NCI-H128 (cell line): Measurements from ENCODE around the gene INPPL1.

ENCODE experiments used
- DNase-seq: peaks from one replicate; lab custom pipeline; 2025; ENCODE audit not compliant: unreplicated experiment; lab: John Stamatoyannopoulos, UW

The INPPL1 gene

DNA sequence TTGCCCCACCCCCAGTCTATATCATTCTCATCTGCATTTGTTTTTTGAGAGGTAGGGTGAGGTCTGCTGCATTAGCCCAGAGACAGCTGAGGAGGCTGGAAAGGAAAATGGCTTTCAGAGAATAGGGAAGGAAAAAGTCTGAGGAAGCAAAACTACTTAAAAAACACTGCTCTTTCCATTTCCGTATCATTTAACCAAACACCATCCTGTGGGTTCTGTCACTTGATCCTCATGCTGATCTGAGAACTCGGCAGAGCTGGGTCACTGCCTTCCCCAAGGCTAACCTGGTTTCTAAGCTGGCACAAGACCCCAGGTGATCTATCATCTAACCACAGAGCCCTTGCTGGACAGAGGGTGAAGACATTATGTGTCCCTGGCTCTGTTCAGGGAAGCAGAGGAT is 6.7 kb upstream of the INPPL1 start:
- no peak for DNase-seq

DNA sequence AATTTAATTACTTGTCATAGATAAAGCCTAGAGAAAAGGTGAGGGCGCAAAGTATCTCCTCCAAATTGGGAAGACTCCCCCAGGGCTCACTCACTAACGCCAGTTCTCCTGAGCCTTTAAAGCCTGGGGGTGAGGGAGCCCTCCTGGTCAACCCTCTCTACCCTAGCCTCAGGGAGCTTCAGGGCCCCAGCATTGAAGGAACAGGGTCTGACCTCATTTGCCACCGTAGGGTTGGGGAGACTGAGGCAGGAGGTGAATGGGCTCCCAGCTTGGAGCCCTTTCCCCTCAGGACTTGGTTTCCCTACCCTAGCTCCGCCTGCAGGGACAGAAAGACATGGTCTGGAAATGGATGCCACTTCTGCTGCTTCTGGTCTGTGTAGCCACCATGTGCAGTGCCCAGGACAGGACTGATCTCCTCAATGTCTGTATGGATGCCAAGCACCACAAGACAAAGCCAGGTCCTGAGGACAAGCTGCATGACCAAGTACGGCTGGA is 6.3 kb upstream of the INPPL1 start:
- DNase-seq, result no peak

DNA sequence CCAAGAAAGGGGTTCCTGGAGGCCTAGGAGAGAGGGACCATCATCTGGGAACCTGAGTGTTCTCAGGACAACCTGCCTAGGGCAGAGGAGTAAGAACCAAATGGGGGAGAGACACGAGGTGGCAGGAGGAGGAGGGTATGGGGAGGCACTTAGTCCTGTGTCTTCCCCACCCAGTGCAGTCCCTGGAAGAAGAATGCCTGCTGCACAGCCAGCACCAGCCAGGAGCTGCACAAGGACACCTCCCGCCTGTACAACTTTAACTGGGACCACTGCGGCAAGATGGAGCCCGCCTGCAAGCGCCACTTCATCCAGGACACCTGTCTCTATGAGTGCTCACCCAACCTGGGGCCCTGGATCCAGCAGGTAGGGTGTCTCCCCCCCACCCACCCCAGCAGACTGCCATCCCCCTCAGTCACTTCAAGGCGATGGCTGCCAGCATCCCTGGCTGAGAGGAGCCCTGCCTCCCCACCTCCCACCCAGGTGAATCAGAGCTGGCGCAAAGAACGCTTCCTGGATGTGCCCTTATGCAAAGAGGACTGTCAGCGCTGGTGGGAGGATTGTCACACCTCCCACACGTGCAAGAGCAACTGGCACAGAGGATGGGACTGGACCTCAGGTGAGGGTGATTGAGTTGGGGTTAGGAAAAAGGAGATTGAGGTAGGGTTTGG is 3.7 kb upstream of the INPPL1 start:
- no peak for DNase-seq

DNA sequence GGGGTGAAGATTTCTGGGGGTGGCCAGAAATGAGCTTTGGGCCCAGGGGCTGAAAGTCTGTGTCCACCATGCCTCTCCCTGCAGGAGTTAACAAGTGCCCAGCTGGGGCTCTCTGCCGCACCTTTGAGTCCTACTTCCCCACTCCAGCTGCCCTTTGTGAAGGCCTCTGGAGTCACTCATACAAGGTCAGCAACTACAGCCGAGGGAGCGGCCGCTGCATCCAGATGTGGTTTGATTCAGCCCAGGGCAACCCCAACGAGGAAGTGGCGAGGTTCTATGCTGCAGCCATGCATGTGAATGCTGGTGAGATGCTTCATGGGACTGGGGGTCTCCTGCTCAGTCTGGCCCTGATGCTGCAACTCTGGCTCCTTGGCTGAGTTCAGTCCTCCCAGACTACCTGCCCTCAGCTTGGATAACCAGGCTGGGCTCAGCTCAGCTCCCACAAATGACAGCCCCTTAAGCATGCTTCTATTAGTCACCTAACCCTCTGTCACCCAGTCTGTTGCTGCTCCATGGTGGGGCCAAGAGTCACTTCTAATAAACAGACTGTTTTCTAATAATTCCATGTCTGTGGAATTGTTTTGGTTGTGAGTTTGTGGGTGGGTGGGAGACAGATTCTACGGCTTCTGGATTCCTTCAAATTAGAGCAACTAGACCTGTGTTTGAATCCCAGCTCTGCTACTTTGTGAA is 3.0 kb upstream of the INPPL1 start:
- DNase-seq, result no peak

DNA sequence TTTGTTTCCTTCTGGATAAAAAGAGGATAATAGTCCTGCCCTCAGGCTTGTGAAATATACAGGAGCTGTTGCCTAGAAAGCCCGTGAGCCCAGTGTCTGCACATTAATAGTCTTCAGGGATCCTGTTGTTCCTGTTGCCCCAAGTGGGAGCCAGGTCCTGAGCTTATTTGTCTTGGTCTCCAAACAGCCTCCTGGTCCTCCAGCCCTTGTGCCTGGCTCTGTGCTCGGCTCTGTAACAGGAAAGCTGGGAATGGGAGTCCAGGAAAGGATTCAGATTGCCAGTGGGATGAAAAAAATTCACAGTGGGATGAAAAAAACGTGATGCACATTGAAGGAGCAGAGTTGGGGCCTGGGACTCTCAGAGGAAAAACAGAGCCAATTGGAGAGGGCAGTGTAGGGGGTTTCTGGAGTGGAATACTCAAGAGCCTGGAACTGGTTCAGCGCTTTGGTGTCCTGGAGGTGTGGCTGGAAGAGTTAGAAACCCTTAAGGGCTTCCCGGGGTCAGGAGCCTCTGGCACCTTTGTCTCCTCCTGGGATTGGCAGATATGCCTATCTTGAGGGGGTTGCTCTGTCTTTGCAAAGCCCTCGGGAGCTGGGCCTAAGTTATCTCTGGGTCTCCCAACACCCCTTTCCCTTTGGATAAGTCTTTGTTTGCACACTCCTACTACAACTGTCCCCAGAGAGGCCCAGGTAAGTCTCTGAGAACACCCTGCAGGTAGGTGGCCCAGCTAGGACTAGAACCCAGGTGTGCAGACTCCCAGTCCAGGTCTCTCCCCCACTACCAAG is 2.3 kb upstream of the INPPL1 start:
- no peak for DNase-seq

DNA sequence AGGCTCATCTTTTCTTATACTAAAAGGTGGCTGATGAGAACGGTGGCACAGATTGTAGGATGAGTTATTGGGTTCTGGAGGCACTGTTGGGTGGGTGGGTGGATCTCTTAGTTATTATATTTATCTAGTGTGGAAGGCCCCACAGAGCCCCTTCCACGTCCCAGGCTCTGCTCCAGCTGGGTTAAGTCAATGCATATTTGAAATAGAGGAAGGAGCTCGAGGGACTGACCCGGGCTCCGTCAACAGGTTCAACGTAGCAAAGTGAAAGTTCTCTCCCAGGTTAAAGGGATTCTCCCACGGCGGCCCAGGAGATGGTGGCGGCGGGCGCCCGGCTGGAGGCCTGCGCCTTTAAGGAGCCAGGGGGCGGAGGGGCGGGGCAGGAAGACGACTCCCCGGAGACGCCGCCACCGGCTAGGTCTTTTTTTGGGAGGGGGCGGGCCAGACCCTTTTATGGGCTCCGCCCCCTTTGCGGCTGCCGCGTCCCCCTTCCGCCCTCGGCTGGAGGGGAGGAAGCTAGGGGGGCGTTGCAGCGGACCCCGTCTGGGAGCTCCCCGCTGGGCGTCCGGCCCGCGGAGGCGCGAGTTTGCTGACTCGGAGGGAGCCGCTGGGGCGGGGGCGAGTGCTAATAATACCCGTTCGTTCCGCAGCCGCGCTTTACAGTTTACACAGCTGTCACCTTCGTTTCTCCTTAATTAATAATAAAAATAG is 1.5 kb upstream of the INPPL1 start:
- peak; percentile 65 for DNase-seq

DNA sequence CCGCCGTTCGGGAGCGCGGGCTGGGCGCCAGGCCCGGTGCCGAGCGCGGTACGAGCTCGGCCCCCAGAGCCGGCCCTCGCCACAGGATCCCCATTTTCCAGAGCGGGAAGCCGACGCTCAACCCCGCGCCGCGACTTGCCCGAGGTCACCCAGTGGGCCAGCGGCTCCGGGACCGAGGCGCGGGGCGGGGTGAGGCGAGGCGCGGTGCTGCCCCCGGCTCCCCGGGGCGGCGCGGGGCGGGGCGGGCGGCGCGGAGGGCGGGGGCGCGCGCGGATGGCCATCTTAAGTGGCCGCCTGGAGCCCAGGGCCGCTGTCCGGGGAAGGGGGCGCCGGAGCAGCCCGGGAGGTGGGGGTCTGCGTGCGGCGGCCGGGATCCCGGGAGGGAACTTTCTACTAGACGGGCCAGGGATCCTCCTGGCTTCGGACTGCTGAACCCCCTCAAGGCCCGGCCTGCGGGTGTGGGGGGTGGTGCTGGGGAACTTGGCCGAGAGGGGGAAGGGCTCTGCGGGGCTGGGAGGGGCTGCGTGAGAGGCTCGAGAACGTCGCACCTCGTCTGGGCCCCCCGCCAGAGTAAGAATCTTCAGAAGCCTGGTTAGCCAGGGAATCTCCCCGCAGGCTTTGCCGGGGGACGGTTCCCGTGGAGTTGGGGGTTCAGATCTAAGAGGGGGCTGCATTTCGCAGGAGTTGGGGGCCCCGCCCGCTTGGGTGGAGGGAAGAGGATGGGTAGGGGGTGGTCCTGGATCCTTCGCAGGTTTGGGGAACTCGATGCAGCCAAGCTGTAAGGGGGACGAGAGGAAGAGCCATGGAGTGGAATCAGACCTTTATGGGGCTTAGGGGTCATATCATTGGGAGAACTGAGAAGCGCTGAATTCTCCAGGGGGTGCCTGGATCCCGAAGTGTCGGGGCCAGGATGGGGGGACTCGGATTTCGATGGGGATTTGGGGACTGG is 678 bp upstream of the INPPL1 start:
- no peak for DNase-seq

DNA sequence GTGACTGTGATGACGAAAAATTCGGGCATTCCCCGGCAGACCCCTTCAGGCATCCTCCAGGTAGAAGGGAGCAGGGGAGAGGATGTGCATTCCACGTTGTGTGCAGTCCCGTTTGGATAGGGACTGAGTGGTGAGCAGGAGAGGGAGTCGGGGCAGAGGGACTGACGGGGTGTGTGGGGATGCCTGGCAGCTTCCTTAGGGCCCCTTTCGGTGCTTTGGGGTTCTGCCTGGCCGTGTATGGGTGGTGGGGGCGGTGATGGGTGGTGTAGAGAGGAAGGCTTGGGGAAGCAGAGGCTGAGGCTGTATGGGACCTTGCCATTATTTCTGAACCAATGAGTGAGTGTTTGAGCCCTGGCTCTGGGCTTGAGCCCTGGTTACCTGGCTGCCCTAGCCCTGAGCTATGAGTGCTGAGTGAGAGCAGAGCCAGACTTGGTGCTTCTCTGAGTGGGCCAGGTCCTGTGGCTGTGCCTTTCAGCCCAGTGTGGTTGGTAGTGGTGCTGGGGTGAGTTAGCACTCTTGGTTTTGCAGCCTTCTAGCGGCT is 914 bp downstream of the INPPL1 start:
- no peak for DNase-seq

DNA sequence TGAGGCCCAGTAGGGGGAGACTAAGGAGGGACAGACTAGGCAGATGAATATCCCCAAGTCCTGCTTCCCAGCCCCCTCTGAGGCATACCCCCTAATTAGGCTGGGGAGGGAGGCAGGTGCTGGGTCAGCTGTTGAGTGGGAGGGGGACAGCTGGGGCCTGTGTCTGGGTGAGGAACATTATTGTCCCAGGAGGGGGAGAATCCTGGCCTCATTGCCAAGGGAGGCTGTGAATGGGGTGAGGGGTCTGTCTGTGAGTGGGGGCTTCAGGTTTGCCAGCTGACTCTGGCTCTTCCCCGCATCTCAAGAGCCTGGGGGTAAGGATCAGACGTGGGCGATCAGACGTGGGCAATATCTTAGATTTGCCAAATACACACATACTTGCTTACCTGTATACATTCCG is 2.1 kb downstream of the INPPL1 start:
- no peak for DNase-seq

DNA sequence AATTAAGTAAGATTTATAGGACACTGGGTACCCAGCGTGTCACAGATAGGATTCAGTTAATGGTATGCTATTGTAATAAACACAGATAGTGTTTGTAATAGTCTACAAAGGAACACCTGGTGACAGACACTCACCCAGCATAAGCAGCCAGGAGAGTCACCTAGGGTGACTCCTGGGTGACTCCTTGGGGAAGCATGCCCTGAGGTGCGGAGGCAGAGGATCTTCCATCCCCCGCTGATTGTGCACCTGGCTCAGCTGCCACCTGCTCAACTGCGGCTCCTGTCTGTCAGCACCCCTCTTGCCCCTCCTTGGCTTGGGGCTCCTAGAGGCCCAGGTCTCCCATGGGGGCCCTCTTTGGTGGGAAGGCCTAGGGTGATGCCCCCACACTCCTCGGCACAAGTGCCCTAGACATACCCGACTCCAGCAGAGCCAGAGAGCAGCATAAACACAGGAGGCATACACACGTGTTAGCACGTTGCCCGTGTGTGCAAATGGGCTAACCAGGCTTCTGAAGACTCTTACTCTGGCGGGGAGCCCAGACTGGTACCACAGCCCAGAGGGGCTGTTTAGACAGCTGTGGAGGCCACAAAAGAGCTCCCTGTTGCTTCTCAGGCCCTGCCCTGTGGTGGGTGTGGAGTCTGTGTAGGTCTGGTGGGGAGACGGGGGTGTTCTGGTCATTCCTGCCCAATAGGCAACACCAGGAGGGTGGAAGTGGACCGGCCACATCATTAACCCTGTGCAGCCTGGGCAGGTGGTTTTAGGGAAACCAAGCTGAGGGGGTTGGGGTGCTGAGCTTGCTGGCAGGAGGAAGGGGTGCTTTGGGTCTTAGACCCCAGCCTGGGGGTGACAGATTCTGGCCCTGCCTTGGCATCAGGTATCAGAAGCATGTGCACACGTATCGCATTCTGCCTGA is 3.0 kb downstream of the INPPL1 start:
- peak; percentile 71 for DNase-seq

DNA sequence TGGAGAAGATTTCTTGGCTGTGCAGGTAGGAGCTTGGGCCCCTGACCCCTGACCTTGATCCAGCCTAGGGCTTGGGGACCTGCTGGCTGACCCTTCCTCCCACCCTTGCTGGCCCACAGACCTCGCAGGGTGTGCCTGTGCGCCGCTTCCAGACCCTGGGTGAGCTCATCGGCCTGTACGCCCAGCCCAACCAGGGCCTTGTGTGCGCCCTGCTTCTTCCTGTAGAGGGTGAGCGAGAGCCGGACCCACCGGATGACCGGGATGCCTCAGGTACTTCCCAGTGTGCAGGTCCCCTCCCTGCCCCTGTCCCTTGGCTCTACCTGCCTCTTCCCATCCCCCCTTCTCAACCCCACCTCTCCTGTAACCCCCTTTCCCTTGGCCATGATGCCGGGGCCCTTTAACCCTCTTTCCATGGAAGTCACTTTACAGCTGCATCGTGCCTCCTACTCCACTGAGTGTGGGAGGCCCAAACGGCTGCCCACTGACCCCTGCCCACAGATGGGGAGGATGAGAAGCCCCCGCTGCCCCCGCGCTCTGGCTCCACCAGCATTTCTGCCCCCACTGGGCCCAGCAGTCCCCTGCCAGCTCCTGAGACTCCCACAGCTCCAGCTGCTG is 3.8 kb downstream of the INPPL1 start:
- DNase-seq, result no peak

DNA sequence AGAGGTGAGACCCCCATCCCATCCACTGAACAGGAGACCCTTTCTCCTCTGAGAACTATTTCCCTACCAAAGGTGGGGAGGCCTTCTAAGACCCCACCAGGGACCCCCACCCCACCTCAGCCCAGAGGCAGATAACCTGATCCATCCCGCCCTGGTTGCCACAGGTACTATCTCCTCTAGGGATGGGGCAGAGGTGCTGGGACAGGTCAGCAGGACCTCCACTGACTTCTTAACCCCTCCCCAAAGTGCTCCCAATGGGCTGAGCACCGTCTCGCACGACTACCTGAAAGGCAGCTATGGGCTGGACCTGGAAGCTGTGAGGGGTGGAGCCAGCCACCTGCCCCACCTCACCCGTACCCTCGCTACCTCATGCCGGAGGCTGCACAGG is 4.3 kb downstream of the INPPL1 start:
- DNase-seq, result no peak

DNA sequence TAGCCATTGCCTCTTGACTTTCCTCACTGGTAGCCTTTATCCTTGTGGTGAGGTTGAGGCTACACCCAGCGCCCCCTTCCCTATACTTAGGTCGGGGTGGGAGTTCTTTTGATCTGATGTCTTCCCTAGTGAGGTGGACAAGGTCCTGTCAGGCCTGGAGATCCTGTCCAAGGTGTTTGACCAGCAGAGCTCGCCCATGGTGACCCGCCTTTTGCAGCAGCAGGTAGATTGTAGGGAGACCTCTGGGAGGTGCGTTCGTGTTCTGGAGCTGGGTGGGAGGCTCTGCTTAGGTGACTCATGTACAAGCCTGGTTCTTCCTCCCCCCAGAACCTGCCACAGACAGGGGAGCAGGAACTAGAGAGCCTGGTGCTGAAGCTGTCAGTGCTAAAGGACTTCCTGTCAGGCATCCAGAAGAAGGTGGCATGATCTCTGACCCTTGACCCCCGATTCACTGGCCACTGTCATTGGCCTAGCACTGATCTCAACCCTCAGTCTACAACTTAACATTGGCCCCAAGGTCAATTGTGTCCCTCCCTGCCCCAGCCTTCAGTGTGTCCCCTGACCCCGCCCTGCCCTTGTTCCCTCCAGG is 4.9 kb downstream of the INPPL1 start:
- no peak for DNase-seq

DNA sequence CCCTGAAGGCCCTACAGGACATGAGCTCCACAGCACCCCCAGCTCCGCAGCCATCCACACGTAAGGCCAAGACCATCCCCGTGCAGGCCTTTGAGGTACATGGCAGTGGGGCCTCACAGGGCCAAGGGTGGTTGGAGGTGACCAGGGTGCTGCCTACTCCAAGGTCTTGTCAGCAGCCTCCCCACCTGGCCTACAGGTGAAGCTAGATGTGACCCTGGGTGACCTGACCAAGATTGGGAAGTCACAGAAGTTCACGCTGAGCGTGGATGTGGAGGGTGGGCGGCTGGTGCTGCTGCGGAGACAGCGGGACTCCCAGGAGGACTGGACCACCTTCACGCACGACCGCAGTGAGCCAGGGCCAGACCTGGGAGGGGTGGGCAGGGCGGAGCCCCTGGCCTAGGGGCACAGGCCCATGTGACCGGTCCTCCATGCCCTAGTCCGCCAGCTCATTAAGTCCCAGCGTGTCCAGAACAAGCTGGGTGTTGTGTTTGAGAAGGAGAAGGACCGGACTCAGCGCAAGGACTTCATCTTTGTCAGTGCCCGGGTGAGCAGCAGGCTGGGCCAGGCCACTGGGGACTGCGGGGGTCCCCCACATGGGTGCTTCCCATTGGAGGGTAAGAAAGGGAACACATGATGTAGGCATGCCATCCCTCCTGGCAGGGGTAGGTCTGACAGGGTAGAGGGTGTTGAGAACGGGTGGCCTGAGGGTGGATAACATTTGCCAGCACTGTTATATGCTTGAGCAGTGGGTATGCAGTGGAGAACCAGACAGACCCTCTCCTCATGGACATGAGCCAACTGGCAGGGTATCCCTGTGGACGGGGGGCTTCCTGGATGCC is 5.6 kb downstream of the INPPL1 start:
- DNase-seq, result no peak

DNA sequence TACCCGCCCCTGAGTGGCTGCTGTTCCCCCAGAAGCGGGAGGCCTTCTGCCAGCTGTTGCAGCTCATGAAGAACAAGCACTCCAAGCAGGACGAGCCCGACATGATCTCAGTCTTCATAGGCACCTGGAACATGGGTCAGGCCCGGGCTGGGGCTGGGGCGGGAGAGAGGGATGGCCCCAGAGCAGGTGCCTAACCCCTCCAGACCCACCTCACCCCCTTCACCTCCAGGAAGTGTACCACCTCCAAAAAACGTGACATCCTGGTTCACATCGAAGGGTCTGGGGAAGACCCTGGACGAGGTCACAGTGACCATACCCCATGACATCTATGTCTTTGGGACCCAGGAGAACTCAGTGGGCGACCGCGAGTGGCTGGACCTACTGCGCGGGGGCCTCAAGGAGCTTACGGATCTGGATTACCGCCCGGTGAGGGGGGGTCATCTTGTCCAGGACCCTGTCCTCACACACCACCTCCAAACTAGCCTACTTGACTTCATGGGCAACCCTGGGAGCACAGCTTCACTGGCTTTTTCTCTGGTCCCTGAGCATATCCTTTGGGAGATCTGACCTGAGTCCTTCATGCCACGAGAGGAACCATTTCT is 6.3 kb downstream of the INPPL1 start:
- DNase-seq, result no peak

DNA sequence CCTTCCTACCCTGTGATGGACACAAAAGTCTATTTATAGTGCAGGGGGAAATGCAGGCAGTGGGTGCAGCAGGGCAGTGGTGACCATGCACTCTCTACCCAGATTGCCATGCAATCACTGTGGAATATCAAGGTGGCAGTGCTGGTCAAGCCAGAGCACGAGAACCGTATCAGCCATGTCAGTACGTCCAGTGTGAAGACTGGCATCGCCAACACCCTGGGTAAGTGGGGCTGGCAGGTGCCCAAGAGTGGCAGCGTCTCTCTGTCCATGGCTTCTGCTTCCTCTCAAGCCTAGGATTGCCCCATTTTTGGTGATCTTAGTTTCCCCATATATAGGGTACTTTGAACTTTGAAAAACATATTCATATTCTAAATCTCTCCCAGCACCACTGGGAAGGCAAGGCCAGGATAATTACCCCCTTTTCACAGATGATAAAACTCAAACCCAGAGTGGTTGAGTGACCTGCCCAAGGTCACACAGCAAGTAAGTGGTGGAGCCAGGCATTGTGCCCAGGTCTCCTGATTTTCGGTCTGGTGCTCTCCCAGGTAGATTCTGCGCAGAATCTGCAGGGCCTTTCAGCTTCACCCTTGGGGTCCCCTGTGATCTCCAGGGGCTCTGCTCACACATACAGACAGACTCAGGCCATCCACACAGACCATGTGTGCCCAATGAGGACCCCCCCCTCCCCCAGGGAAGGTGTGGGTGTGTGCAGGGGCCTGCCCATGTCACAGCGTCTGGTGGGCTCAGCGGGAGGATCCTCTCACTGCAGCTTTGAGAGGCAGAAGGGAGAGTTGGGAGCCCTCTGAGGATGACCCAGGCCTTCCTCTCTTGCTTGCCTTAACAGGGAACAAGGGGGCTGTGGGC is 7.1 kb downstream of the INPPL1 start:
- no peak for DNase-seq
